Karpas-422 (cell line): ENCODE measurements around the gene BNIPL. TPM values are rescaled to one million over a fixed set of nuclear protein-coding genes. Genes with fewer than 3 reads are reported as not detected.

ENCODE experiments used
- DNase-seq: peaks from one replicate; pipeline ENCODE4 v3.0.0-alpha.2; 2015
- H2AFZ ChIP-seq: fragments of 200-600 bp; sonication (generic); 2 replicates; pipeline ENCODE4 v1.6.1; 2014; ENCODE audit warnings: antibody characterized with exemption, low read length, mixed read lengths
- H3K27ac ChIP-seq: fragments of 200-600 bp; sonication (generic); 2 replicates; pipeline ENCODE4 v1.5.1; 2014; ENCODE audit warnings: mild to moderate bottlenecking, low read length, moderate library complexity
- H3K27me3 ChIP-seq: fragments of 200-600 bp; sonication (generic); 2 replicates; pipeline ENCODE4 v1.6.1; 2014; ENCODE audit warnings: low read length, mixed read lengths
- H3K36me3 ChIP-seq: fragments of 200-600 bp; sonication (generic); 2 replicates; pipeline ENCODE4 v1.6.1; 2014; ENCODE audit warnings: low read length, mixed read lengths; ENCODE audit not compliant: insufficient read depth
- H3K4me1 ChIP-seq: fragments of 200-600 bp; sonication (generic); 2 replicates; pipeline ENCODE4 v1.6.1; 2014; ENCODE audit warnings: mild to moderate bottlenecking, low read length, mixed read lengths
- H3K4me2 ChIP-seq: fragments of 200-600 bp; sonication (generic); 2 replicates; pipeline ENCODE4 v1.6.1; 2014; ENCODE audit warnings: low read length, low read depth, mild to moderate bottlenecking; ENCODE audit not compliant: poor library complexity, severe bottlenecking
- H3K4me3 ChIP-seq: fragments of 200-600 bp; sonication (generic); 2 replicates; pipeline ENCODE4 v1.5.1; 2014; ENCODE audit warnings: mild to moderate bottlenecking, antibody characterized with exemption, low read length, mixed read lengths
- H3K79me2 ChIP-seq: fragments of 200-600 bp; sonication (generic); 2 replicates; pipeline ENCODE4 v1.6.1; 2014; ENCODE audit warnings: mild to moderate bottlenecking, low read length, mixed read lengths
- H3K9ac ChIP-seq: fragments of 200-600 bp; sonication (generic); 2 replicates; pipeline ENCODE4 v1.6.0; 2014; ENCODE audit warnings: low read length
- H3K9me2 ChIP-seq: fragments of 200-600 bp; sonication (generic), shearing (Covaris generic); replicated peaks from 2 replicates; pipeline ENCODE4 v1.6.0; 2014; ENCODE audit warnings: mild to moderate bottlenecking, low read length, moderate library complexity; ENCODE audit not compliant: insufficient read depth
- H3K9me3 ChIP-seq: fragments of 300-700, 200-600 bp; sonication (generic); 2 replicates; pipeline ENCODE4 v1.6.1; 2014; ENCODE audit warnings: low read length, mixed read lengths
- H4K20me1 ChIP-seq: fragments of 200-600 bp; sonication (generic); 2 replicates; pipeline ENCODE4 v1.6.1; 2014; ENCODE audit warnings: mild to moderate bottlenecking, antibody characterized with exemption, low read length, low read depth; ENCODE audit not compliant: insufficient read depth
- total RNA-seq: library from RNA; depleted of rRNA; stranded (reverse); fragments of >200 nt; shearing (Covaris generic); gene quantifications from 2 replicates; pipeline ENCODE4 v1.2.3, GENCODE V29; 2014; ENCODE audit warnings: low replicate concordance

BNIPL gene
- total RNA-seq, 1 experiment from 2014 or later = 0.63 TPM

GRCh38 chr1:151062741-151063371 lies 26.5 kb downstream of the BNIPL start:
- Histone ChIP-seq H3K79me2 (peaks cover 93% of the 10 kb centered on the region), H3K36me3 (peaks cover 5% of the 10 kb centered on the region; the same call in 1 of the 2 replicates)
- DNase-seq = no peak

DNA sequence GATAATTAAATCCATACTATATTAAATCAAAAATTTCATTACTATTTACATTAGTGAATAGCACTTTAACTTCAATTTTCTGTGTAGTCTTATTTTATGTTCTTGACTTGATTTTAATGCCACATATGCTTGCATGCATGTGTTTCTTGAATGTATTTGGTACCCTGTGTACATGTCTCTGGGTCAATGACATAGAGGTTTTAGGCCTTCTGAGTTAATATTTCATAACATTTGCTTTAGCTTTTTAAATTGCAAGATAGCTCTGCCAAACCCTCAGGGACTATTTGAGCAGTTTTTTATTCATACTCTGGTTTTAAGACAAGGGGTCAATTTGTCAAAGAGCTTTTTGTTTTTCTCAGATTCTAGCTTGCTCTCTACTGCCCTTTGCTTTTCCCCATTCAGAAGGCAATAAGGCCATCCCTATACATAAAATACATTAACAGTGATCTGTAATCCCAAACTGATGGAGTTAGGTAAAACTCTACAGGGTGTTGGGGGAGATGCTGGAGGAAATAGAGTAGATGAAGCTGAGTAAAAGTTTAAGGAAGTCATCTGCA lies 28.8 kb downstream of the BNIPL start:
- DNase-seq = no peak
- no peak overlapping the region for H3K9ac ChIP-seq
- no peaks in the 10 kb centered on the region for H4K20me1 ChIP-seq
- H3K79me2 ChIP-seq = peaks cover 85% of the 10 kb centered on the region
- H3K27me3 ChIP-seq = no peaks in the 10 kb centered on the region
- H2AFZ ChIP-seq = no peak overlapping the region
- peaks cover 52% of the 10 kb centered on the region for H3K4me1 ChIP-seq
- no peaks in the 10 kb centered on the region for H3K9me2 ChIP-seq
- H3K9me3 ChIP-seq = no peaks in the 10 kb centered on the region
- H3K27ac ChIP-seq = peak overlapping the region; percentile 32
- peaks cover 8% of the 10 kb centered on the region; the same call in 1 of the 2 replicates for H3K36me3 ChIP-seq
- H3K4me3 ChIP-seq = no peak overlapping the region
- H3K4me2 ChIP-seq = no peak overlapping the region

More at GRCh38 chr1:151062741-151063371, 26.5 kb downstream of the BNIPL start:
- Histone ChIP-seq H3K27me3 (no peaks in the 10 kb centered on the region), H2AFZ (no peak overlapping the region), H3K4me3 (no peak overlapping the region), H3K9ac (no peak overlapping the region), H3K27ac (no peak overlapping the region), H3K4me1 (peaks cover 45% of the 10 kb centered on the region), H4K20me1 (peaks cover 8% of the 10 kb centered on the region), H3K4me2 (peak overlapping the region; percentile 5), H3K9me3 (no peaks in the 10 kb centered on the region), H3K9me2 (no peaks in the 10 kb centered on the region)

DNA sequence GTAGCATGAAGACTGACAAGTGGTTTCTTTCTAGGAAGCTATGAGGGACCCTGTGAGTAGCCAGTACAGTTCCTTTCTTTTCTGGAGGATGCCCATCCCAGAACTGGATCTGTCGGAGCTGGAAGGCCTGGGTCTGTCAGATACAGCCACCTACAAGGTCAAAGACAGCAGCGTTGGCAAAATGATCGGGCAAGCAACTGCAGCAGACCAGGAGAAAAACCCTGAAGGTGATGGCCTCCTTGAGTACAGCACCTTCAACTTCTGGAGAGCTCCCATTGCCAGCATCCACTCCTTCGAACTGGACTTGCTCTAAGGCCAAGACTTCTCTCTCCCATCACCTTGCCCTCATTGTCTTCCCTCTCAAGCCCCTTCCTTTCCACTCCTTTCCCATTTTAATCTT lies 30.8 kb downstream of the BNIPL start:
- Histone ChIP-seq H3K79me2 (peaks cover 69% of the 10 kb centered on the region), H3K4me1 (peaks cover 43% of the 10 kb centered on the region), H3K4me3 (no peak overlapping the region), H3K27ac (no peak overlapping the region), H3K4me2 (no peak overlapping the region), H3K9me3 (no peaks in the 10 kb centered on the region), H4K20me1 (no peaks in the 10 kb centered on the region), H3K27me3 (no peaks in the 10 kb centered on the region), H3K9ac (no peak overlapping the region), H3K9me2 (no peaks in the 10 kb centered on the region), H2AFZ (no peak overlapping the region), H3K36me3 (peaks cover 8% of the 10 kb centered on the region; the same call in 1 of the 2 replicates)
- no peak for DNase-seq

GRCh38 chr1:151069103-151069486 lies 32.7 kb downstream of the BNIPL start:
- Histone ChIP-seq H2AFZ (no peak overlapping the region), H3K27ac (peak overlapping the region; percentile 41)

DNA sequence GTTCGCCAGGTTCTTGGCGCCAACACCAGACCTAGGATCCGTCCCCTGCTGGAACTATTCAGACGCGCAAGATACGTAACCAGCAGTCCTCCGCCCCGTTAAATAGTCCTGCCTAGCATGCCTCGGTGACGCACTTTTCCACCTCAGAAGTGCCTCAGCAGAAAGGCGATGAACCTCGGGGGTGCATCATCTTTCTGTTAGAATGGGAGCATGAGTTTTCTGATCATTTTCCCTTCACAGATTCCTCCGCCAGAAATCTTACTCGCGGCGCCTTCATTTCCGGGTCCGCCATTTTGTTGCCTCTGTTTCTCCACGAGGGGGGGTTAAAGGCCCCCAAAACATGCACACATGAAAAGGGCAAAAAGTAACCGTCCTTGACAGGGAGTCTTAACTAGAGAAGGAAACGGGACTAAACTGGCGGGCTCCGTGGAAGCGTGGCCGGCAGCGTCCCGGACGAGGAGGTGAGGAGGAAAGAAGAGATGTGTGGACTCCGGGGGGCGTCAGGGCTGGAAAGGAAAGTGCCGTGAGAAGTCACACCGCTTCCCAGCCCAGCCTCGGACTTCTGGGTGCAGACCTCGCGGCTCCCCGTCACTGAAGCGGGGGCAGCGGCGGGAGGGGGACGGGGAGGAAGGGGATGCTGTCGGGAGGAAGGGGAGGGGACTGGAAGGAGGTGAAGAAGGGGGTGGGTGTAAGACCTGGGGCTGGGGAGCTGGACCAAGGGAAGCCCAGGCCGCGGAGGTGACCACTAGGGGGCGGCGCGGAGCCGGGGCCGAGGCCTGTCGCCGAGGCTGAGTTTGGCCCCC lies 34.3 kb downstream of the BNIPL start, which contains the start of gene GABPB2:
Gene GABPB2, plus strand, starts transcription at position 288 of the 803 bp plus-strand sequence. CDS start 17,429 bp downstream, outside the sequence.
- Histone ChIP-seq H2AFZ (peak within 1 kb of the TSS; percentile 80), H3K9ac (peak within 1 kb of the TSS; percentile 100), H3K27me3 (no peaks in the 10 kb centered on the region), H4K20me1 (no peaks in the 10 kb centered on the region), H3K79me2 (peaks cover 41% of the 10 kb centered on the region), H3K9me2 (no peaks in the 10 kb centered on the region), H3K4me3 (peak within 1 kb of the TSS; percentile 92), H3K36me3 (peaks cover 3% of the 10 kb centered on the region; the same call in 1 of the 2 replicates), H3K4me2 (peak within 1 kb of the TSS; percentile 95), H3K9me3 (no peaks in the 10 kb centered on the region), H3K4me1 (peaks cover 26% of the 10 kb centered on the region), H3K27ac (peak within 1 kb of the TSS; percentile 97)
- DNase-seq = peak; percentile 96

More at GRCh38 chr1:151069103-151069486, 32.7 kb downstream of the BNIPL start:
- peaks cover 56% of the 10 kb centered on the region for H3K79me2 ChIP-seq
- H3K9me2 ChIP-seq = no peaks in the 10 kb centered on the region
- no peak for DNase-seq
- H3K4me2 ChIP-seq = peak overlapping the region; percentile 95
- H3K9ac ChIP-seq = peak overlapping the region; percentile 27; the same call in 1 of the 2 replicates
- peaks cover 3% of the 10 kb centered on the region; the same call in 1 of the 2 replicates for H3K36me3 ChIP-seq
- peaks cover 39% of the 10 kb centered on the region for H3K4me1 ChIP-seq
- H3K27me3 ChIP-seq = no peaks in the 10 kb centered on the region
- H4K20me1 ChIP-seq = no peaks in the 10 kb centered on the region
- peak overlapping the region; percentile 92; the same call in 1 of the 2 replicates for H3K4me3 ChIP-seq
- H3K9me3 ChIP-seq = no peaks in the 10 kb centered on the region

- Histone ChIP-seq H3K4me1 (peaks cover 26% of the 10 kb centered on the region), H4K20me1 (no peaks in the 10 kb centered on the region), H3K9me3 (no peaks in the 10 kb centered on the region), H3K27ac (no peak overlapping the region), H2AFZ (no peak overlapping the region), H3K4me3 (no peak overlapping the region), H3K9ac (no peak overlapping the region), H3K9me2 (no peaks in the 10 kb centered on the region), H3K36me3 (peaks cover 3% of the 10 kb centered on the region; the same call in 1 of the 2 replicates), H3K79me2 (peaks cover 29% of the 10 kb centered on the region), H3K27me3 (no peaks in the 10 kb centered on the region), H3K4me2 (peak overlapping the region; percentile 95)
- DNase-seq = no peak
These were observed 35.8 kb downstream of the BNIPL start for GRCh38 chr1:151072224-151072623.

DNA sequence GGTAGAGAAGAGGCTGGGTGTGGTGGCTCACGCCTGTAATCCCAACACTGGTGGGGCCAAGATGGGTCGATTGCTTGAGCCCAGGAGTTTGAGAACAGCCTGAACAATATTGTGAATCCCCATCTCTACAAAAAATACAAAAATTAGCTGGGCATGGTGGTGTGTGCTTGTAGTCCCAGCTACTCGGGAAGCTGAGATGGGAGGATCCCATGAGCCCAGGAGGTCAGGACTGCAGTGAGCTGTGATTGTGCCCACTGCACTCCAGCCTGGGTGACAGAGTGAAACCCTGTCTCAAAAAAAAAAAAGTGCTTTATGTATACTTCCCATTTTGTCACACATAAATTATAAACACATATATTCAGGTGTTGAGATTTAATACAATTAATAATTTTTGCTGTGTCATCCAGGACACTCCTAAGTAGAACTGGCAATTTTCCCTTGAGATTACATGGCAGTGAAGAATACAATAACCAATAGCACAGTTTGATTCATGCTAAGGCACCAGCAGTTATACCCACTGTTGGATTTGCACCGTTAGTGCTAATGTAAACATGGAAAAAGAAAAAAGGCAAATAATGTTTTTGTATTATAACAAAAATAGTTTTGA lies 49.7 kb downstream of the BNIPL start:
- Histone ChIP-seq H3K9ac (no peak overlapping the region), H3K9me2 (no peaks in the 10 kb centered on the region), H3K4me3 (no peak overlapping the region), H3K27me3 (no peaks in the 10 kb centered on the region), H2AFZ (no peak overlapping the region), H3K9me3 (no peaks in the 10 kb centered on the region), H3K4me1 (no peaks in the 10 kb centered on the region), H3K36me3 (no peaks in the 10 kb centered on the region), H3K4me2 (no peak overlapping the region), H3K27ac (no peak overlapping the region), H3K79me2 (no peaks in the 10 kb centered on the region), H4K20me1 (no peaks in the 10 kb centered on the region)
- no peak for DNase-seq
